Right lobe of liver (tissue), 4 donors: ENCODE measurements around the gene C17orf100.
"Not testable (repeated sequence)": the region's sequence is repeated elsewhere in the genome, so short reads cannot be mapped to it uniquely, and the experiment has no call there.

Source experiments
- POLR2A ChIP-seq: fragments of 450-650 bp; IDR thresholded peaks from one replicate; pipeline ENCODE4 v1.6.1; 2017; ENCODE audit warnings: antibody characterized with exemption, mild to moderate bottlenecking
- TF ChIP-seq, protein P1 (sequence below), 4 donors: fragments of 200-600 bp in 3 of 4; fragments of 450-650 bp in 1 of 4; IDR thresholded peaks; one replicate each; pipeline versions ENCODE4 v1.5.1 to v1.8.0; 2016 to 2022; ENCODE audit warnings: antibody characterized with exemption in 4 of 4, mild to moderate bottlenecking in 2 of 4
- donor health status: DM: no; HTN: no; CAD: no.
- donor health status: DM: no; HTN: no; CAD: no.
- donor health status: DM: no; HTN: yes; CAD: no.

DNA sequence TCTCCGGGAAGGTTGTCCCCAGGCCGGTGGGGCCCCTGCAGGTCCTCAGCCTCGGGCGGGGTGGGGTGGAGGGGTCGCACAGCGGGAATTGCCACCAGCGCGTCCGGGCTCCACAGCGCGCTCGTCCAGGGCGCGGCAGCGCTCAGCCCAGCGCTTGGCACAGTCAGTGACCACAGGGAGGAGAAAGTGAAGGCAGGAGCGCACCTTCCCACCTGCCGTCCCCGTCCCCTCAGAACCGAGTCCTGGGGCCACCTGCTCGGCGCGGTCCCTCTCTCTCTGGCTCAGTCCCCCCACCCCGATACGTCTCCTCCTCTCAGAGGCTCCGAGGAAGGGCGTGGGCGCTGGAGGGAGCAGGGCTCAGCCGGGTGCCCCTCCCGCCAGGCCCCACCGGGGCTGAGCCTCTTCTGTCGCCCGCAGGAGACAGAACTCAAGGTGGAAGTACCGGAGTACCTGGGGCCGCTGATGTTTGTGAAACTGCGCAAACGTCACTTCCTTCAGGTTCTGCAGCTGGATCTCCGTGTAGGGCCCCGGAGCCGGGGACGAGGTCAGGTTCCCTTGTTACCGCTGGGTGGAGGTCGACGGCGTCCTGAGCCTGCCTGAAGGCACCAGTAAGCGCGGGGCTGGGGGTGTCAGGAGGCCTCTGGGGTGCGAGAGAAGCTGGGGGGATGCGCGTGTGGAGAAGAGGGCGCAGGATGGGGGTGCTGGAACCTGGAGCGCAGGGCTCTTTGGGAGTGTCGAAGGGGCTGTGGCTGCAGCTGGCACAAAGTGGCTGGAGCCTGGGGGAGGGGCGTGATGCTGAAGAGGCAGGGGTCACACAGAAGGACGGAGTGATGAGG is 5.5 kb downstream of the C17orf100 start:
- TF ChIP-seq, protein P1, sequence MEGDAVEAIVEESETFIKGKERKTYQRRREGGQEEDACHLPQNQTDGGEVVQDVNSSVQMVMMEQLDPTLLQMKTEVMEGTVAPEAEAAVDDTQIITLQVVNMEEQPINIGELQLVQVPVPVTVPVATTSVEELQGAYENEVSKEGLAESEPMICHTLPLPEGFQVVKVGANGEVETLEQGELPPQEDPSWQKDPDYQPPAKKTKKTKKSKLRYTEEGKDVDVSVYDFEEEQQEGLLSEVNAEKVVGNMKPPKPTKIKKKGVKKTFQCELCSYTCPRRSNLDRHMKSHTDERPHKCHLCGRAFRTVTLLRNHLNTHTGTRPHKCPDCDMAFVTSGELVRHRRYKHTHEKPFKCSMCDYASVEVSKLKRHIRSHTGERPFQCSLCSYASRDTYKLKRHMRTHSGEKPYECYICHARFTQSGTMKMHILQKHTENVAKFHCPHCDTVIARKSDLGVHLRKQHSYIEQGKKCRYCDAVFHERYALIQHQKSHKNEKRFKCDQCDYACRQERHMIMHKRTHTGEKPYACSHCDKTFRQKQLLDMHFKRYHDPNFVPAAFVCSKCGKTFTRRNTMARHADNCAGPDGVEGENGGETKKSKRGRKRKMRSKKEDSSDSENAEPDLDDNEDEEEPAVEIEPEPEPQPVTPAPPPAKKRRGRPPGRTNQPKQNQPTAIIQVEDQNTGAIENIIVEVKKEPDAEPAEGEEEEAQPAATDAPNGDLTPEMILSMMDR (IDR thresholded peaks at IDR 0.05): not testable (repeated sequence)
- not testable (repeated sequence) for TF ChIP-seq POLR2A
